Stromal cell of bone marrow (primary cell): Measurements from ENCODE around the gene IL17RC.
"Not testable (repeated sequence)": the region's sequence is repeated elsewhere in the genome, so short reads cannot be mapped to it uniquely, and the experiment has no call there.

Experiments
- DNase-seq: peaks from one replicate; pipeline ENCODE4 v3.0.0-alpha.2; 2012; ENCODE audit warnings: low read depth

The IL17RC gene

DNA sequence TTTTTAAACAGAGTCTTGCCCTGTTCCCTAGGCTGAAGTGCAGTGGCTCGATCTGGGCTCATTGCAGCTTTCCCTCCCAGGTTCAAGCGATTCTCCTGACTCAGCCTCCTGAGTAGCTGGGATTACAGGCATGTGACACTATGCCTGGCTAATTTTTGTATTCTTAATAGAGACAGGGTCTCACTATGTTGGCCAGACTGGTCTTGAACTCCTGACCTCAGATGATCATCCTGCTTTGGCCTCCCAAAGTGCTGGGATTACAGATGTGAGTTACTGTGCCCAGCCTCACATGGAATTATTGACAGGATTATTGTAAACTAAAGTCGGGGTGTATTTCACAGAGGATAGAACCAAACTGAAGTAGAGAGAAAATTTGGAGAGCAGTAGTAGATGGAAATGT, 21.2 kb upstream of the IL17RC start:
- not testable (repeated sequence) for DNase-seq

DNA sequence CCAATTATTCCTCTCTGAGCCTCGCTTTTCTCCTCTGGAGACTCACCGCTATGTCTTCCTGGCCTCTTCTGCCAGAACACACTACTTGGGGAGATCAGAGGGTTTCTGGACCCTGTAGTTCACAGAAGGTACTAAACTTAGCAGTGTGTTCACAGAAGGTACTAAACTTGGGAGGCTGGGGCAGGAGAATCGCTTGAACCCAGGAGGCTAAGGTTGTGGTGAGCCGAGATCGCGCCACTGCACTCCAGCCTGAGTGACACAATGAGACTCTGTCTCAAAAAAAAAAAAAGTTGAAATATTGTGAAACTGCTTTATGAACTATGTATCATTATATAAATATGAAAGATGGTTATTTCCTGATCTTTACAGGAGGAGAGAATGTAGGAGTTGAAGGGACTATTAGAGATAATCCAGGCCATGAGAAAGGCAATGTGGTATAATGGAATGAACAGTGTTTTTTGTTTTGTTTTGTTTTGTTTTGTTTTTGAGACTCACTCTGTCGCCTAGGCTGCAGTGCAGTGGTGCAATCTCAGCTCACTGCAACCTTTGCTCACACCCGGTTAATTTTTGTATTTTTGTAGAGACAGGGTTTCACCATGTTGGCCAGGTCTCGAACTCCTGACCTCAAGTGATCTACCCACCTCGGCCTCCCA, 20.0 kb upstream of the IL17RC start:
- not testable (repeated sequence) for DNase-seq

DNA sequence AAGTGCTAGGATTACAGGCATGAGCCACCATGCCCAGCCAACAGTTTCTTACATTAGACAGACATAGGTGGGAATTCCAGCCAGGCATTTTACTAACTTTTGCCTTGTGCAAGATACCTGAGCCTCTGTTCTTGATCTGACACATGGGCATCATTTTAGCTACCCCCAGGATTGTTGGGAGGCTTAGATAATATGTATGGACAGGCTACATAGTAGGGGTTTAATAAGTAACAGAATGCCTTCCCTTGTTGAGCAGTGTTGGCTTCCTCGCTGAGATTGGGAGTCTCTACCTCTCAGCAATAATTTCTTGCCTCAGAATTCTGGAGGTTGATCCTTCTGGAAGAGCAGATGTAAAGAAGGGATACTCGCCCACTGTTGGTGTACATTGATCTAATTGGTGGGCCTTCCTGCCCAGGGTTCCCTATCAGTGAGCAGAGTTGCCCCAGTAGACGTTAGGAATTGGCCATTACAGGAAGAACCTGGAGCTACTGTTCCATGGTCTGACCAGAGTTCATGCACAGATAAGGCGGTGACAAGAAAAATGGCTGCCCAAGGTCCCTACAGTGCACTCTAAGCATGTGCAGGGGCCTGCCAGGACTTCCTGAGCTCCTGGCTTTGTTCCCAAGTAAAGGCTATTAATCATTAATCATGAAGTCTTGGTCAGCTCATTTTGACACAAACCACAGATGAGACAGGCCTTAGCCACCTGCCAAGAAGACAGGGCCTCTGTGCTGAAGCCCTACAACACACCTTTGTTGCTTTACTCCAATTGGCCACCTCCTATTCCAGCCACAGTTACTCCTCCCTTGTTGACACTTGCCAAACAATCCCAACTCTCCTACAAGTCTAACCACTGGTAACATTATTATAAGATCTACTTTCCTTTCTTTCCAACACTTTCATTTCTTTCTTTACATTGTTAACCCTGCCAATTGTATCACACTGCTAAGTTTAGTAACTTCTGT, 19.2 kb upstream of the IL17RC start:
- DNase-seq, result no peak

DNA sequence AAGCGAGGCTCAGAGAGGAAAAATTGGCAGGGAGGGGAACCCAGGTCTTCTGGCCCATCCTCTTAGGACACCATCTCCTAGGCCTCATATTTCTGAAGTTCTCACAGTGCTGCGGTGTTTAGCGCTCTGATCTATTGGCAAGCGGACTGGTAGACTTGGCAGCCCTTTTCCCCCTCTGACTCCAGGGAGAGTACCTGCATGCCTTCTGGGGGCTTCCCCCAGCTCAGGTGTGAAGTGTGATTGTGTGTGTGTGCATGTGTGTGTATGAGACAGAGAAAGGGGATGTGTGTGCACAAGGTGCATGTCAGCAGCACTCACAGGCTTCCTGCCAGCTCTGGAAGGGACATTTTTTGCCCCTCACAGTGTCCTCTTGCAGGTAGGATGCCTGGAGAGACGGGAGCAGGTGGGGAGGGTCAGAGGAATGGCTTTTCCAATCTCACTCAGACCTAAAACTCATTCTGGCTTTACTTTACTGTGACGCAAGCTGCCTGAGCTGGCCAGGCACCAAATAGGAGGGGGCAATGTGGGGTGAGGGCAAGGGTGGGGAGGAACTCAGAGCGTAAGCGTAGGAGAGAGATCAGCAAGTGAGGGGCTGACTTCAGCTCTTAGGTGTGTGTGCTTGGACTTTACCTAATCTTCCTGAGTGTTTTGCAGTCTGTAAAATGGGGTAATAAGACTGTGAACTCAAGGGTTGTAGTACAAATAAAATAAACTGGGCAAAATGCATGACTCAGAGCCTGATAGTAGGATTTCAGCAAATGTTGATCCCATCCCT, 18.2 kb upstream of the IL17RC start:
- DNase-seq, result no peak

DNA sequence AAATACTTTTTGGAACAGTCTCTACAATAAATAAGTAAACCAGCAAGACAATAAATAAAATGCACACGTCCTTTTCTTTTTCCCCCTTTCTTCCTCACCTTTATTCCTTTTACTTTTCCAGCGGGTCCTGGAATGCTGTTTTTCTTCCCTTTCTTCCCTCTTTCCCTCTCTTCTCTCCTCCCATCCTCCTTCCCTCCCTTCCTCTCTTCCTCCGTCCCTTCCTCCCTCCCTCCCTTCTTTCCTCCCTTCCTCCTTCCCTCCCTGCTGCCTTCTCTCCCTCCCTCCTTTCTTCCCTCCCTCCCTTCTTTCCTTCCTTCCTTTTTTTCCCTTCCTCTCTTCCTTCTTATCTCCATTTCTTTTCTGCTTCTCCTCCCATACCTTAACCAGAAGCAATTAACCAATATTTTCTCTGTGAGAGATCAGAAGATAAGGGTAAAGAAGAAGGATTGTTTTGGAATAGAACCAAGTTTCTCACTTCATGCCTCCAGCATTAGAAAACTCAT, 17.6 kb upstream of the IL17RC start:
- DNase-seq, result no peak

DNA sequence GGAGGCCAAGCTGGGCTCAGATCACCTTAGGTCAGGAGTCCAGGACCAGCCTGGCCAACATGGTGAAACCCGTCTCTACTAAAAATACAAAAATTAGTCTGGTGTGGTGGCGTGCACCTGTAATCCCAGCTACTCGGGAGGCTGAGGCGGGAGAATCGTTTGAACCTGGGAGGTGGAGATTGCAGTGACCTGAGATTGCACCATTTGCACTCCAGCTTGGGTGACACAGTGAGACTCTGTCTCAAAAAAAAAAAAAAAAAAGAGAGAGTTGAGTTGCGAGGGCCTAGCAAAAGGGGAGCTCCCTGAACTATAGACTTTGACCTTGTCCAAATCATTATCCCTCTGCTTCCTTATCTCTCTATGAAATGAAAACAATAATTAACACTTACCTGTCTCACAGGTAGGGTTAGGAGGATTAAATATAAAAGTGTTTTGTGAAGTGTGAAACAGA, 15.9 kb upstream of the IL17RC start:
- not testable (repeated sequence) for DNase-seq

DNA sequence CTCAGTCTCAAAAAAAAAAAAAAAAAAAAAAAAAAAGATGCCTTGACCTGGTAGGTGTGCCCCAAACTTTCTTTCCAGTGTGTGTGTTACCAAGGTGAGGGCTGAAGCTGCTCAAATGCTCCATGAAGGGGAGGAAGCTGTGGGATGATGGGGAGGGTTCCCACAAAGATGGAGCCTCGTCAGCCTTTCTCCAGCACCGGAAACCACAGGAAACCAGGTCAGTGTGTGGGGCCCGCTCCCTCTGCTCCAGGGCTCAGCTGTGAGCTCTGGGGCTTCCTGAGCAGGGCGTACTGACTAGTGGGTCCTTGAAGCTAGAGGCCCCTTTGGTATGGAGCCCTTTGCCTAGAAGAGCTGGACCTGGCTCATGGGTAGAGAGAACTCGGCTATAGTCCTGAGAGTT, 14.9 kb upstream of the IL17RC start:
- DNase-seq, result no peak

DNA sequence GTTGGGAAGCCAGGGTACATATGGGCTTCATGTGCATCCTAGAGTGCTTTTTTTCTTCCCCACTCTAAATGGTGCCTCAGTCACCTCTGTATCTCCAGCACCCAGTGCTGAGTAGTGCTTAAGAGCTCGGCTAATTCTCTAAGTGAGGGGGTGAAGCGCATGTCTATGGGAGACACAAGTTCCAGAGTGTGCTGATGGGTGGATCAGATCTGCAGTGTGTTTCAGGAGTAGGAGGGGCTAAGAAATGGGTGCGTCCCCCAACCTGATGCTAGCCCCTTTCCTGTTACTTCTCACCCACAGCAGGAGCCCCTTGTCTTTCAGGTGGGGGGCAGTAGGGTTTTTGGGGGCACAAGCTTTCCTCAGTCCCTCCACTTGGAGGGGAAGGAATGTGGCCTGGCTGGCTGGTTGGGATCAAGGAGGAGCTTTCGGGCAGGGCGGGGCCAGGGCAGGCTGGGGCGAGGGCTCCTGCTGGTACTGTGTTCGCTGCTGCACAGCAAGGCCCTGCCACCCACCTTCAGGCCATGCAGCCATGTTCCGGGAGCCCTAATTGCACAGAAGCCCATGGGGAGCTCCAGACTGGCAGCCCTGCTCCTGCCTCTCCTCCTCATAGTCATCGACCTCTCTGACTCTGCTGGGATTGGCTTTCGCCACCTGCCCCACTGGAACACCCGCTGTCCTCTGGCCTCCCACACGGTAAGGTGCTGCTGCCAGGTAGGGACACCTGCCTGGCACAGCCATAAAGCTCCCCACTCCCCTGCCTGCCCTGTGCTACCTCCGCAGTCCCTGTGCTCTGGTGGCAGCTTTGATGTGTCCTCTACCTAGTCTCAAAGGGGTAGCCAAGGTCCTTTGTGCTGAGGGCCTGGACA, 14.3 kb upstream of the IL17RC start, which contains the start of gene IL17RE:
Gene IL17RE, plus strand, starts transcription at position 477 of the 866 bp plus-strand sequence. Its CDS starts 85 bp downstream, at position 562.
- DNase-seq, result no peak

DNA sequence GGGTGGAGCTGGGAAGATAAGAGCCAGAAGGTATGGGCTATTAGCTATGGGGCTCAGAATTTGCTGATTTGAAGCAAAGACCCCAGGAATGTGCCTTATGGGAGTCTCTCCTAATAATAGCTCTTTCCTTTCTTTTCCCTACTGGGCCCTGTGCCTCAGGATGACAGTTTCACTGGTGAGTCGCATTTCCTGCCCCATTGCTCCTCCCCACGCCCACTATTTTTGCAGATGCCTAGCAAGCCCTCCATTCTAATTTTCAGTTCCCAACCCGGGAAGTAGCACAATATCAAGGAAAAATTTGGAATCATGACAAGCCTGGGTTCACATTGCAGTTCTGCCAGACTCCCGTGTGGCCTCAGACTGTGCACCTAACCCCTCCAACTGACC, 13.7 kb upstream of the IL17RC start:
- DNase-seq, result no peak

DNA sequence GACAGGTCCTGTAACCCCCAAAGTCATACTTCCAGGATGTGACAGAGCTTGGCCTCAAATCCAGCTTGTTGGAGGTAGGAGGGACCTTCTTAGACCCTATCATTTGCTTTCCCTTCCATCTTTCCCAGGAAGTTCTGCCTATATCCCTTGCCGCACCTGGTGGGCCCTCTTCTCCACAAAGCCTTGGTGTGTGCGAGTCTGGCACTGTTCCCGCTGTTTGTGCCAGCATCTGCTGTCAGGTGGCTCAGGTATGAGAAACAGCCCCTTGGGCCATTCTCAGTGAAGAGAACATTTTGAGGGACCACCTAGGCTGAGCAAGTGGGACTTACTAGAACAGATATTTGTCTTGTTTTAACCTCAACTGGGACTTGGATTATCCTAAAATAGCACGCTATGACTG, 13.0 kb upstream of the IL17RC start:
- no peak for DNase-seq

DNA sequence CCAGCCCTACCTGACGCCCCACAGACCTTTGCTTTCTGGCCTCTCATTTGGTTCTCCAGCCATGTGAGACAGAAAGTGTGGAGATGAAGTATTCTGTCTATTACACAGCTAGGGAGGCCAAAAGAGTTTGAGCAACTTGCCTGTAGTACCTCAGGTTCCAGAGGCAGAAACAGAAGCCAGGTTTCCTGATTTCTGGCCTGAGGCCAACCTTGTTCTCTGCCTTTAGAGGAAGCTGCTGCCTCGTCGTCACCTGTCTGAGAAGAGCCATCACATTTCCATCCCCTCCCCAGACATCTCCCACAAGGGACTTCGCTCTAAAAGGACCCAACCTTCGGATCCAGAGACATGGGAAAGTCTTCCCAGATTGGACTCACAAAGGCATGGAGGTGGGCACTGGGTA, 10.4 kb upstream of the IL17RC start:
- DNase-seq, result no peak

DNA sequence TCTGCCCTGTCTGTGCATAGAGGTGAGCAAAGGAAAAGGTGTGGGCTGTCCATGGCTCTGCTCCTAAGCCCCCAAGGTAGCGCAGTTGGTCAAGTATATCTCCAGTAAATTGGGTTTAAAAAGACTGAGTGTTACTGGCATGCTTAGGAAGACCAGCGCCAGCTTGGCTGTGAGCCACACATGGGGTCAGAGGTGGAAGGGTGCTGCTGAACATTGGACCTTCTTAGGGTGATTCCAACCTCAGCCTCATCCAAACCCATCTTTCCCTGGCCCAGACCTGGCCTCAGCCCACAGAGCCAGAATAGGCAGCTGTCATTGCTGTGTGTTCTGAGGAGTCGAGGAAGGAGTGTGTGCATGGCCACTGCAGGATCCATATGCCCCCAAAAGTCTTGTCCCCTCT, 8.6 kb upstream of the IL17RC start:
- no peak for DNase-seq

DNA sequence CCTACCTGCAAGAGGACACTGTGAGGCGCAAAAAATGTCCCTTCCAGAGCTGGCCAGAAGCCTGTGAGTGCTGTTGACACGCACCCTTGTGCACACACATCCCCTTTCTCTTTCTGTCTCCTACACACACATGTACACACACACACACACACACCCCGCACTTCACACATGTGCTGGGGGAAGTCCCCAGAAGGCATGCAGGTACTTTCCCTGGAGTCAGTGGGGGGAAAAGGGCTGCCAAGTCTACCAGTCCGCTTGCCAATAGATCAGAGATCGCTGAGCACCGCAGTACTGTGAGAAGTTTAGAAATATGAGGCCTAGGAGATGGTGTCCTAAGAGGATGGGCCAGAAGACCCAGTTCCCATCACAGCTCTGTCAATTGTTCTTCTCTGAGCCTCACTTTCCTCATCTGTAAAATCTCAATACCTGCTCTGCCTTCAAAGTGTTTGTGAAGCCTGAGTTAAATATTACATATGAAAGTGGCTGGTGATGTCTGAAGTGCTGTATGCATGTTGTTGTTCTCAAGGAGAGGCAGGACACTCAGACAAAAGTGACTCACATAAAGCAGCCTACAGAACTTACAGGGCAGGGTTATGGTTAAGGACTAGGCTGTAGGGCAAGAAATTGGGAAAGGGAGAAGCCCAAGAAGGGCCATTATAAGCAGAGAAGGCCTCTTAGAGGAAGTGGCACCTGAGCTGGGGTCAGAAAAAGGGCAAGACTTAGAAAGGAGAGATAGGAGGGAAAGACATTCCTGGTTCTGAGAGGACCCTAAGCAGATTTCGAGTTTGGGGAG, 7.5 kb upstream of the IL17RC start:
- no peak for DNase-seq

DNA sequence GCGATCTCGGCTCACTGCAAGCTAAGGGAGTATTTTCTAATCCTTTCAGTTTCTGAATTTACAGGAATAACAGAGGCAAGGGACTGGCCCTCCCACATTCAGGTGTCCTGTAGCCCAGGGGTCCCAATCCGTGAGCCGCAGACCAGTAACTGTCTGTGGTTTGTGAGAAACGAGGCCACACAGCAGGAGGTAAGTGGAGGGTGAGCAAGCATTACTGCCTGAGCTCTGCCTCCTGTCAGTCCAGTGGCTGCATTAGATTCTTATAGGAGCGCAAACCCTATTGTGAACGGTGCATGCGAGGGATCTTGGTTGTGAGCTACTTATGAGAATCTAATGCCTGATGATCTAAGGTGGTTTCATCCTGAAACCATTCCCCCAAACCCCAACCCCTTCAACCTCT, 5.0 kb upstream of the IL17RC start:
- no peak for DNase-seq

DNA sequence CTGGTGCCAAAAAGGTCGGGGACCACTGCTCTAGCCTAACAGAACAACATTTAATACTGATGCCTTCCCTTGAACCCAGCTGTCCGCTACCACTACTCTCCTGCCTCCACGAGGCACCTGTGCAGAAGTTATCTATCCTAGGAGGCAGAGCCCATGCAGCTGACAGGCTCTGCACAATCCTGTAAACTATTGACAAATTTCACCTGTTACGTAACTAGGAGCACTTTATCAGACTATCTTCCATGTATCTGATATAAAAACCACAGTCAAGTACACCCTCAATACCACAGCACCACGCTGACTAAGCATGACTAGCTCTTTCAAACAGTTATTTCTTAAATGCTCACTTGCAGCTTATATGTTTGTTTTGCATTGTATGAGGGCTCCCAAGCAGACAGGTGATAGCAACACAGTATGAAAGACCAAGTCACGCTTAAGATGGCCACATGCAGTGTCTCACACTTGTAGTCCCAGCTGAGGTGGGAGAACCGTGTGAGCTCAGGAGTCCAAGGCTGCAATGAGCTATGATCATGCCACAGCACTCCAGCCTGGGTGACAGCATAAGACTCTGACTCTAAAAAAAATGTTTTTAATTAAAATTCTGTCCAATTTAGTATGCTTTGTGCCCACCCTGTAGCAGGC, 4.5 kb upstream of the IL17RC start:
- DNase-seq, result no peak

DNA sequence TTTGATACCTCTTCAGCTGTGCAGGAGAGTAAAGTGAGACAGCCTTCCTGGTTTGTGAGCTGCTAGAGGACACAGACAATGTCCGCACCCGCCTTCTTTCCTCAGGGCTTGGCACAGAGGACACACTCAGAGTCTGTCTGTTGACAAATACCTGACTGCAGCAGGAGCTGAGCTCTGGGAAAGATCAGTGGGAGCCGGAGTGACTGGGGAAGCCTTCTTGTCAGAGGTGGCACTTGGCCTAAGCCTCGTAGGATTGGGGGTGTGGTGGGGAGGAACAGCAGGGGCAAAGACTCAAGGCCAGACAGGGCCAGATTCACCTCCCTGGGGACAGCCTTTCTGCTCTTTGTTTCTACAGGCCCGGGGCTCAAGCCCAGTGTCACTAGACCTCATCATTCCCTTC, 3.3 kb upstream of the IL17RC start:
- no peak for DNase-seq

DNA sequence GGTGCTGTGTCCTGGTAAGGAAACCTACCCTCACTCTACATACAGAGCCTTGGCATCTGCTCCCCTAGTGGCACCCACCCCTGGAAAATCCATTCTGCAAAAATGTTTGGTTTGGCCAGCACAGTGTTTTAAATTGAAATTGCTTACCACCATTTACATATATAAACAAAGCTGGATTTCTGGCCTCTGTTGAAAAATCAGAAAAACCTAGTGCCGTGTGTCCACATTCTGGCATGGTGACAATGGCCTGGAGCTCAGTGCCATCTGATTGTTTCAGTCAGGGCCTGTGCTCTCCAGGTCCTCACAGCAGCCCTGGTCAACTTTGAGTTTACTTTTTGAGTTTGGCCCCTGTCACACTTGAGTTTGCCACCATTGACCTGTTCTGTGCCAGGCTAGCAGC, 2.9 kb upstream of the IL17RC start:
- DNase-seq, result no peak

DNA sequence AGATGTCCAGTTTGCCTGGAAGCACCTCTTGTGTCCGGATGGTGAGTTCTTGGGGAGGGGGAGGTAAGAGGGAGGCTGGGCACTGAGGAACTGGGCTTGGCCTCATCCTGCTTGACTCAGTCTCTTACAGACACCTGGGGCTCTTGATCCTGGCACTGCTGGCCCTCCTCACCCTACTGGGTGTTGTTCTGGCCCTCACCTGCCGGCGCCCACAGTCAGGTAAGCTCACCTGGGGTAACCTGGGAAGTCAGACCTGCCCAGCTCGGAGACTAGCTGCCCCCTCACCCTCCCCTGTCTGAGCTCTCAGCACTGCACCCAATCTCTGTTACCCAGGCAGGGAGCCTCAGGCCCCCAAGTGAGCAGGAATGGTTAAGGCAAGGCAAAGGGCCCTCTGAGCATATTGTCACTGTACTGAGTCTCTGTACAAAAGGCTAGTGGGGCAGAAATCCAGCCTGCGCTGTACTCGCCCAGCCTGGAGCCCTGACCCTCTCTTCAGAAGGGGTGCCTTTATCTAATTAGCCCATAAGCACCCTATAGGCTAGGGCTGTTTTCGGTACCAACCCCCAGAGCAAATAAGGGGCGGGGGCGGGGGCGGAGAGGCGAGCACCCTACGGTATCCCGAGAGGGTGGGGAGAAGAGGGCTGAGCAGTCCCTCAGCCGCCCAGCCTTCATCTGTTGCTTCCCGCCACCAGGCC, 2.2 kb upstream of the IL17RC start:
- no peak for DNase-seq
